Measurements from ENCODE around the gene RAB21. TPM values are rescaled to one million over a fixed set of nuclear protein-coding genes. Genes with fewer than 3 reads are reported as not detected.

Gene RAB21
- total and polyA plus RNA-seq, 8 donors = 4.0 to 38.1 (median 21.6) TPM

DNA sequence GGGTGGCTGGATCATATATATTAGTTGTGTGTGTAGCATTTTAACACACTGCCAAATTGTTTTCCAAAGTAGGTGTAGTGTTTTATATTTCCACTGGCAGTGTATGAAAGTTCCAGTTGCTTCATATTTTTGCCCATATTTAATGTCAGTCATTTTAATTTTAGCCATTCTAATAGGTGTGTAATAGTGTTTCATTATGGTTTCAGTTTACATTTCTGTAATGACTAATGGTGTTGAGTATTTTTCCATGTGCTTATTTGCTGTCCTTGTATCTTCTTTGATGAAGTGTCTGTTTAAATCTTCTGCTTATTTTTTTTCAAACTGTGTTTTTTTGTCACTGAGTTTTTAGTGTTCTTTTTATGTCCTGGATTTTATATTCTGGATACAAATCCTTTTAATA is 93.5 kb downstream of the RAB21 start:
- Histone ChIP-seq H3K9me3 (no peaks in the 10 kb centered on the region), H3K27me3 (no peaks in the 10 kb centered on the region), H3K4me3 (no peak overlapping the region), H3K36me3 (no peaks in the 10 kb centered on the region), H3K4me1 (peaks cover 21 to 31% (median 29%) of the 10 kb centered on the region in 3 donors), H3K27ac (no peak overlapping the region)
- no peak for ATAC-seq
- no peak for DNase-seq
- intact Hi-C loops (cut with DNase I) = loop anchor here in 1 of 3 donors (10.0 kb wide), 1 partner anchor 63 kb away; no protein-coding TSS in a partner anchor
- no peak for FAIRE-seq
- TF ChIP-seq, protein P1, sequence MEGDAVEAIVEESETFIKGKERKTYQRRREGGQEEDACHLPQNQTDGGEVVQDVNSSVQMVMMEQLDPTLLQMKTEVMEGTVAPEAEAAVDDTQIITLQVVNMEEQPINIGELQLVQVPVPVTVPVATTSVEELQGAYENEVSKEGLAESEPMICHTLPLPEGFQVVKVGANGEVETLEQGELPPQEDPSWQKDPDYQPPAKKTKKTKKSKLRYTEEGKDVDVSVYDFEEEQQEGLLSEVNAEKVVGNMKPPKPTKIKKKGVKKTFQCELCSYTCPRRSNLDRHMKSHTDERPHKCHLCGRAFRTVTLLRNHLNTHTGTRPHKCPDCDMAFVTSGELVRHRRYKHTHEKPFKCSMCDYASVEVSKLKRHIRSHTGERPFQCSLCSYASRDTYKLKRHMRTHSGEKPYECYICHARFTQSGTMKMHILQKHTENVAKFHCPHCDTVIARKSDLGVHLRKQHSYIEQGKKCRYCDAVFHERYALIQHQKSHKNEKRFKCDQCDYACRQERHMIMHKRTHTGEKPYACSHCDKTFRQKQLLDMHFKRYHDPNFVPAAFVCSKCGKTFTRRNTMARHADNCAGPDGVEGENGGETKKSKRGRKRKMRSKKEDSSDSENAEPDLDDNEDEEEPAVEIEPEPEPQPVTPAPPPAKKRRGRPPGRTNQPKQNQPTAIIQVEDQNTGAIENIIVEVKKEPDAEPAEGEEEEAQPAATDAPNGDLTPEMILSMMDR (IDR thresholded peaks at IDR 0.05) = no peak

DNA sequence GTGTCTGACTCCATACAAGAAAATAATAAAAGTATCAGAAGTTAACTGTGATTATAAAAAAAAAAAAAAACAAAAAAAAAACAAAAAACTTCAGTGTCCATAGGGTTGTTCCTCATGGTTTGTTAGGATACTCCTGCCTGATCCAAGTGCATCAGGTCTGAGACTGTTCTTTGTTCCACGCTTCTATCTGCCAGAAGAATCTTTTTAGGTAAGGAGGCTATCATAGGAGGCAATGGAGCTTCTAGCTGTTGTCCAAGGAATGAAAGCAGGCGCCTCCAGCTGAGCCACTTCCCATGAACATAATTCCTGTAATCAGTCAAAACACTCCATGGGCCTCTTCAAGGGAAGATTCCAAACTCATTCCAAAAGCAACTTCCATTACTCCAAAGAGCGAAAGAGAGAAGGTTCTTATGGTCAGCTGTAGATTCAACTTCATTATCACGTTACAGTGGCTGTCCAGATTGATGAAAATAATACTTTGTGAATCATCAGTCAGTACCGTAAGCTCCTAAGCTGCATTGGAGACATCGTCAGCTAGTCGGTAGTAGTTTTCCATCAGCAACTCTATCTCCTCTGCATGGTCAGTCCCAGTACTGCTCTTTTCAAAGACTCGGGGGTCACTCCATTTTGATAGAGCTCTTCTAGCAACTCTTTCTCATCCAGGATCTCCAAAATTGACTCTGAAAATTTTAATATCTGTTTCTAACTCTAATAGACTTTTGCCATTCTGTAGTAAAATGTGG is 94.6 kb downstream of the RAB21 start:
- FAIRE-seq = no peak
- 91 to 92% methylated on average over 8 of the region's 8 CpGs for WGBS, 2 donors

More for the DNA sequence above, 94.6 kb downstream of the RAB21 start:
- Histone ChIP-seq H3K4me1 (peaks cover 17 to 26% (median 20%) of the 10 kb centered on the region in 3 donors), H3K27ac (no peak overlapping the region), H3K4me3 (no peak overlapping the region), H3K9me3 (no peaks in the 10 kb centered on the region), H3K27me3 (no peaks in the 10 kb centered on the region), H3K36me3 (no peaks in the 10 kb centered on the region)
- ATAC-seq (no peak), DNase-seq (no peak)
- intact Hi-C loops (cut with DNase I) = loop anchor here in 1 of 3 donors (10.0 kb wide), 1 partner anchor 64 kb away; no protein-coding TSS in a partner anchor
- TF ChIP-seq, protein P1 (IDR thresholded peaks at IDR 0.05) = no peak

Other genes with a start within 250 kb of the RAB21 start
- gene ZFC3H1, start 91.0 kb upstream of the RAB21 start, total RNA-seq = 10 to 100 TPM in 5 of 6 donors, 1 to 10 TPM in 1; 8.6 to 32.6 (median 18.2) TPM
- gene ZFC3H1, start 91.0 kb upstream of the RAB21 start, polyA plus RNA-seq = 10 to 100 TPM; 19.1 to 20.3 TPM
- 1 to 10 TPM; 1.2 to 4.3 (median 2.3) TPM for gene THAP2, start 90.6 kb upstream of the RAB21 start, total RNA-seq
- 1 to 10 TPM; 1.1 to 3.1 TPM for gene THAP2, start 90.6 kb upstream of the RAB21 start, polyA plus RNA-seq
- gene TMEM19, start 68.8 kb upstream of the RAB21 start, total RNA-seq = 10 to 100 TPM in 2 of 6 donors, 1 to 10 TPM in 4; 5.8 to 14.8 (median 7.9) TPM
- 1 to 10 TPM; 3.8 to 9.3 TPM for gene TMEM19, start 68.8 kb upstream of the RAB21 start, polyA plus RNA-seq
- gene TBC1D15, start 84.9 kb downstream of the RAB21 start, total RNA-seq = 10 to 100 TPM; 27.2 to 36.0 (median 29.2) TPM
- 10 to 100 TPM; 15.0 to 22.9 TPM for gene TBC1D15, start 84.9 kb downstream of the RAB21 start, polyA plus RNA-seq
- not detected for gene TPH2, start 184.0 kb downstream of the RAB21 start, total RNA-seq
- gene TPH2, start 184.0 kb downstream of the RAB21 start, polyA plus RNA-seq = not detected